PC-9 (cell line): ENCODE results near the gene RGS11.

Experiments
- EZH2 ChIP-seq: fragments of 200-600 bp; sonication (generic); IDR thresholded peaks from 2 replicates; pipeline ENCODE4 v1.8.0; 2017; ENCODE audit warnings: antibody characterized with exemption, low read depth
- TF ChIP-seq, protein P1 (sequence below): fragments of 200-600 bp; sonication (generic); conservative IDR thresholded peaks from 2 replicates; pipeline ENCODE4 v1.6.1; 2017; ENCODE audit warnings: mixed run types, antibody characterized with exemption, mild to moderate bottlenecking, moderate library complexity

DNA sequence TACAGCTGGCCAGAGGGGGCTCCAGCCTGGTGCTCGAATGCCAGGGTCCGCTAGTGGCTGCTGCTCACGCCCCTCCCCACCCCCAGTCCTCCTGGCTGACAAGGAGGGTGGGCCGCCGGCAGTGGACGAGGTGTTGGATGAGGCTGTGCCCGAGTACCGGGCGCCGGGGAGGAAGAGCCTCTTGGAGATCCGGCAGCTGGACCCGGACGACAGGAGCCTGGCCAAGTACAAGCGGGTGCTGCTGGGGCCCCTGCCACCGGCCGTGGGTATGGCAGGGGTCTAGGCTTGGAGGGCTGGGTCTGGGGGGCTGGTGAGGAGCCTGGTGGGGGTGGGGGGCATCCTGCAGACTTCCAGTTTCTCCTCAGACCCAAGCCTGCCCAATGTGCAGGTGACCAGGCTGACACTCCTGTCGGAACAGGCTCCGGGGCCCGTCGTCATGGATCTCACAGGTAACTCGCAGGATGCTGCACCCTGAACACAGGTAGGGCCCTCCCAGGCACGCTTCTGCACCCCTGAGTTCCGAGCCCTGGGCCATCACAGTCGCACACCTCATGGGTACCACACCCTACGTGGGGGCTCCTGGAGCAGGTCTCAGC is 6.0 kb upstream of the RGS11 start:
- TF ChIP-seq EZH2: no peak
- TF ChIP-seq, protein P1, sequence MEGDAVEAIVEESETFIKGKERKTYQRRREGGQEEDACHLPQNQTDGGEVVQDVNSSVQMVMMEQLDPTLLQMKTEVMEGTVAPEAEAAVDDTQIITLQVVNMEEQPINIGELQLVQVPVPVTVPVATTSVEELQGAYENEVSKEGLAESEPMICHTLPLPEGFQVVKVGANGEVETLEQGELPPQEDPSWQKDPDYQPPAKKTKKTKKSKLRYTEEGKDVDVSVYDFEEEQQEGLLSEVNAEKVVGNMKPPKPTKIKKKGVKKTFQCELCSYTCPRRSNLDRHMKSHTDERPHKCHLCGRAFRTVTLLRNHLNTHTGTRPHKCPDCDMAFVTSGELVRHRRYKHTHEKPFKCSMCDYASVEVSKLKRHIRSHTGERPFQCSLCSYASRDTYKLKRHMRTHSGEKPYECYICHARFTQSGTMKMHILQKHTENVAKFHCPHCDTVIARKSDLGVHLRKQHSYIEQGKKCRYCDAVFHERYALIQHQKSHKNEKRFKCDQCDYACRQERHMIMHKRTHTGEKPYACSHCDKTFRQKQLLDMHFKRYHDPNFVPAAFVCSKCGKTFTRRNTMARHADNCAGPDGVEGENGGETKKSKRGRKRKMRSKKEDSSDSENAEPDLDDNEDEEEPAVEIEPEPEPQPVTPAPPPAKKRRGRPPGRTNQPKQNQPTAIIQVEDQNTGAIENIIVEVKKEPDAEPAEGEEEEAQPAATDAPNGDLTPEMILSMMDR: no peak
